ENCODE data around the gene C2orf49. TPM values are rescaled to one million over a fixed set of nuclear protein-coding genes. Genes with fewer than 3 reads are reported as not detected.

Gene C2orf49
- total RNA-seq, 1 experiment from 2014 or later: 24.8 TPM

- H3K4me3 ChIP-seq (ENCODE audit: low read depth, low read length, poor library complexity, severe bottlenecking): no peak overlapping the region
- BruUV-seq (replicated peaks): no TSS peak
- ChIA-PET CTCF (no interaction called here), POLR2A (ENCODE audit: low non-redundant PET) (no interaction called here)
- no peak for TF ChIP-seq EZH2 (IDR thresholded peaks at IDR 0.05; ENCODE audit: borderline replicate concordance, low read depth, low read length, poor library complexity, severe bottlenecking)
- no peak for TF ChIP-seq CTCF (conservative IDR thresholded peaks at IDR 0.05; ENCODE audit: low read depth, low read length)
- H3K27ac ChIP-seq (ENCODE audit: low read depth, low read length, poor library complexity, severe bottlenecking): no peak overlapping the region
- no peaks in the 10 kb centered on the region for H3K36me3 ChIP-seq (ENCODE audit: insufficient read depth, low read length, poor library complexity, severe bottlenecking)
- intact Hi-C loops (cut with micrococcal nuclease; ENCODE audit: unreplicated experiment): no loop called here
- no peaks in the 10 kb centered on the region for H3K4me1 ChIP-seq (ENCODE audit: insufficient read depth, low read length, poor library complexity, severe bottlenecking)
- DNase-seq (ENCODE audit: low spot score): no peak
- H3K9me3 ChIP-seq (ENCODE audit: low read depth, low read length, poor library complexity, severe bottlenecking): no peaks in the 10 kb centered on the region
- no peaks in the 10 kb centered on the region for H3K27me3 ChIP-seq (replicated peaks; ENCODE audit: insufficient read depth, low read depth, low read length, poor library complexity)
These were observed 30.2 kb upstream of the C2orf49 start for GRCh38 chr2:105307146-105307545.

- no peak for DNase-seq (ENCODE audit: low spot score)
- ChIA-PET POLR2A (ENCODE audit: low non-redundant PET) (no interaction called here), CTCF (no interaction called here)
- Histone ChIP-seq H3K9me3 (ENCODE audit: low read depth, low read length, poor library complexity, severe bottlenecking) (no peaks in the 10 kb centered on the region), H3K27me3 (replicated peaks; ENCODE audit: insufficient read depth, low read depth, low read length, poor library complexity) (no peaks in the 10 kb centered on the region), H3K36me3 (ENCODE audit: insufficient read depth, low read length, poor library complexity, severe bottlenecking) (no peaks in the 10 kb centered on the region), H3K4me1 (ENCODE audit: insufficient read depth, low read length, poor library complexity, severe bottlenecking) (no peaks in the 10 kb centered on the region), H3K4me3 (ENCODE audit: low read depth, low read length, poor library complexity, severe bottlenecking) (no peak overlapping the region), H3K27ac (ENCODE audit: low read depth, low read length, poor library complexity, severe bottlenecking) (no peak overlapping the region)
- TF ChIP-seq EZH2 (IDR thresholded peaks at IDR 0.05; ENCODE audit: borderline replicate concordance, low read depth, low read length, poor library complexity, severe bottlenecking) (no peak), CTCF (conservative IDR thresholded peaks at IDR 0.05; ENCODE audit: low read depth, low read length) (no peak)
- BruUV-seq (replicated peaks): no TSS peak
- intact Hi-C loops (cut with micrococcal nuclease; ENCODE audit: unreplicated experiment): no loop called here
These were observed 29.8 kb upstream of the C2orf49 start for GRCh38 chr2:105307550-105307949.

GRCh38 chr2:105307962-105308361, 29.4 kb upstream of the C2orf49 start:
- intact Hi-C loops (cut with micrococcal nuclease; ENCODE audit: unreplicated experiment): no loop called here
- no peak for DNase-seq (ENCODE audit: low spot score)
- Histone ChIP-seq H3K4me1 (ENCODE audit: insufficient read depth, low read length, poor library complexity, severe bottlenecking) (no peaks in the 10 kb centered on the region), H3K27ac (ENCODE audit: low read depth, low read length, poor library complexity, severe bottlenecking) (no peak overlapping the region), H3K27me3 (replicated peaks; ENCODE audit: insufficient read depth, low read depth, low read length, poor library complexity) (no peaks in the 10 kb centered on the region), H3K4me3 (ENCODE audit: low read depth, low read length, poor library complexity, severe bottlenecking) (no peak overlapping the region), H3K36me3 (ENCODE audit: insufficient read depth, low read length, poor library complexity, severe bottlenecking) (no peaks in the 10 kb centered on the region), H3K9me3 (ENCODE audit: low read depth, low read length, poor library complexity, severe bottlenecking) (no peaks in the 10 kb centered on the region)
- no TSS peak for BruUV-seq (replicated peaks)
- TF ChIP-seq EZH2 (IDR thresholded peaks at IDR 0.05; ENCODE audit: borderline replicate concordance, low read depth, low read length, poor library complexity, severe bottlenecking): no peak
- TF ChIP-seq CTCF (conservative IDR thresholded peaks at IDR 0.05; ENCODE audit: low read depth, low read length): no peak
- ChIA-PET POLR2A (ENCODE audit: low non-redundant PET) (no interaction called here), CTCF (no interaction called here)
